ENCODE results near the gene CLMP. TPM values are rescaled to one million over a fixed set of nuclear protein-coding genes. Genes with fewer than 3 reads are reported as not detected.

The CLMP gene
- polyA plus RNA-seq, 2 of the 4 experiments (the other 2 are of a cell fraction): 15.7 to 17.1 TPM

DNA sequence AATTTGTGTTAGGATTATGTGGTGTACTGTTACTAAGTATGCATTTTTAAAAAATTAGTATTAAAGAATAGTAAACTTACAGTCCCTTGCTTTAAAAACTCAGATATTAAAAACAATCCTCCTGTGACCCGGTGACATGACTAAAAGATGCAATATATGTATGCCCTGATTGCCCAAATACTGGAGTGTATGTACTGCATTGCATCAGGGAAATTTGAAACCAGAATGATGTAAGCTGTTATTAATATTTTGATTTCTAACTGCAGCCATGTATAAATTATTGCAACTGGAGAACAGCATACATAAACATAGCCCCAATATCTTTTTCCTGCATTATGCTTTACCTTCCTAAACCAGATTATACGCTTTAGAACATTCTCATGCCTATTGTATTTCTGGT, 129.4 kb downstream of the CLMP start:
- FAIRE-seq (no peak), DNase-seq (ENCODE audit: low read depth in 1 of 2, low spot score in 1 of 2) (no peak), ATAC-seq (no peak)
- Histone ChIP-seq H3K4me3 (no peak overlapping the region), H3K27ac (no peak overlapping the region; a peak in 1 of 6 replicates), H3K9me3 (no peaks in the 10 kb centered on the region), H3K4me2 (peak overlapping the region; percentile 16; the same call in 1 of the 3 replicates), H3K4me1 (peaks cover 18% of the 10 kb centered on the region)
- no peak for TF ChIP-seq EHMT2 (IDR thresholded peaks at IDR 0.05; ENCODE audit: low read depth)
- no peak for TF ChIP-seq BHLHE40 (IDR thresholded peaks at IDR 0.05; ENCODE audit: low read depth, low read length)
- TF ChIP-seq, protein P1, sequence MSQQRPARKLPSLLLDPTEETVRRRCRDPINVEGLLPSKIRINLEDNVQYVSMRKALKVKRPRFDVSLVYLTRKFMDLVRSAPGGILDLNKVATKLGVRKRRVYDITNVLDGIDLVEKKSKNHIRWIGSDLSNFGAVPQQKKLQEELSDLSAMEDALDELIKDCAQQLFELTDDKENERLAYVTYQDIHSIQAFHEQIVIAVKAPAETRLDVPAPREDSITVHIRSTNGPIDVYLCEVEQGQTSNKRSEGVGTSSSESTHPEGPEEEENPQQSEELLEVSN (IDR thresholded peaks at IDR 0.05; ENCODE audit: borderline replicate concordance, low read depth): no peak
- TF ChIP-seq CEBPB (IDR thresholded peaks at IDR 0.05): no peak
- TF ChIP-seq CHD2 (IDR thresholded peaks at IDR 0.05; ENCODE audit: low read length, partially characterized antibody): no peak
- TF ChIP-seq, protein P2, sequence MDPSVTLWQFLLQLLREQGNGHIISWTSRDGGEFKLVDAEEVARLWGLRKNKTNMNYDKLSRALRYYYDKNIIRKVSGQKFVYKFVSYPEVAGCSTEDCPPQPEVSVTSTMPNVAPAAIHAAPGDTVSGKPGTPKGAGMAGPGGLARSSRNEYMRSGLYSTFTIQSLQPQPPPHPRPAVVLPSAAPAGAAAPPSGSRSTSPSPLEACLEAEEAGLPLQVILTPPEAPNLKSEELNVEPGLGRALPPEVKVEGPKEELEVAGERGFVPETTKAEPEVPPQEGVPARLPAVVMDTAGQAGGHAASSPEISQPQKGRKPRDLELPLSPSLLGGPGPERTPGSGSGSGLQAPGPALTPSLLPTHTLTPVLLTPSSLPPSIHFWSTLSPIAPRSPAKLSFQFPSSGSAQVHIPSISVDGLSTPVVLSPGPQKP (IDR thresholded peaks at IDR 0.05; ENCODE audit: low read depth, low read length): no peak
- TF ChIP-seq CBX8 (IDR thresholded peaks at IDR 0.05): no peak
- TF ChIP-seq RAD21 (conservative IDR thresholded peaks at IDR 0.05 in 1 of 2, IDR thresholded peaks at IDR 0.05 in 1 of 2): no peak
- TF ChIP-seq, protein P3, sequence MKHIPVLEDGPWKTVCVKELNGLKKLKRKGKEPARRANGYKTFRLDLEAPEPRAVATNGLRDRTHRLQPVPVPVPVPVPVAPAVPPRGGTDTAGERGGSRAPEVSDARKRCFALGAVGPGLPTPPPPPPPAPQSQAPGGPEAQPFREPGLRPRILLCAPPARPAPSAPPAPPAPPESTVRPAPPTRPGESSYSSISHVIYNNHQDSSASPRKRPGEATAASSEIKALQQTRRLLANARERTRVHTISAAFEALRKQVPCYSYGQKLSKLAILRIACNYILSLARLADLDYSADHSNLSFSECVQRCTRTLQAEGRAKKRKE (CRISPR knock-in tag; IDR thresholded peaks at IDR 0.05; ENCODE audit: low read depth): no peak
- no peak for TF ChIP-seq FOXS1 (CRISPR knock-in tag; IDR thresholded peaks at IDR 0.05)
- TF ChIP-seq HOXB13 (CRISPR knock-in tag; IDR thresholded peaks at IDR 0.05; ENCODE audit: low read depth): no peak
- no peak for TF ChIP-seq SREBF2 (IDR thresholded peaks at IDR 0.05)
- 91% methylated on average over 2 of the region's 2 CpGs for WGBS (ENCODE audit: missing lambda C conversion rate)
- CTCF ChIA-PET: interaction anchor here (0.6 kb wide), 1 partner anchor 183 kb away, joined by 4 read pairs; no protein-coding TSS in a partner anchor
- POLR2A ChIA-PET: no interaction called here

DNA sequence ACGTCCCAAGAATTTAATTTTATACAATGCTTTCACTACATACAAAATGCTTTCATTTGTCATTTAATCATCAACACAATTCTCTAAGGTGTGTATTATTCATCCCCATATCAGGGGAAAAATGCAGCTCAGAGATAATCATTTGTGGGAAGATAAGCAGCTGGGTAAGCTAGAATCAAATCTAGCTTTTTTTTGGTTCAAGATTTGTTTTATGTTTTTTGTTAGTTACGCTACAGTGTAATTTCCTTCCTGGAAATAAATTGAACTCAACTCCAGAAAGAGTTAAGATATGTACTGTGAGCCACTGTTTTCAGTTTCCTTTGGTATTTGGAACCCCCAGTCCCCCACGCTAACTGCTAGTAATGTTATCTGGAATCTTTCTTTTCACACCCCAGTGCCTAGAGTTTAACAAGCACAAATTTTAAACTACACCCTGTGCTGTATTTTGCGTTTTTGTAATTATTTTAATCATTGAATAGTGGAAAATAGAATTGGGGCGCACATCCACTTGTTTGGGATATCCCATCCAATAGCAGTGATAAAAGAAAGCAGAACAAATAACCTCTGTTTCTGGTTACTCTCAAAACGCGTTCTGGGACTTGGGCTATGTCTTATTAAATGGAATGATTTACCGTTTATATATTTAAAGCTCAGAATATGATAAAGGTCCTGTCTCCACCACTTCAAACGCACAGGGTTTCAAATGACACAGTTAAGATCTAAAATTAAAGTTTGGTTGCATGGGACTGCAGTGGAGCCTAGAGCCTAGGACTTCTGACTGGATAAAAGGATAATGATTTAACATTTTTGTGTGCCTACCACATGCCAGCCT, 131.0 kb downstream of the CLMP start:
- ChIA-PET CTCF (interaction anchor here (0.6 kb wide), 1 partner anchor 299 kb away, joined by 4 read pairs; no protein-coding TSS in a partner anchor), POLR2A (interaction anchor here (0.5 kb wide), 2 partner anchors 10 to 207 kb away, joined by 4 read pairs; no protein-coding TSS in a partner anchor)

DNA sequence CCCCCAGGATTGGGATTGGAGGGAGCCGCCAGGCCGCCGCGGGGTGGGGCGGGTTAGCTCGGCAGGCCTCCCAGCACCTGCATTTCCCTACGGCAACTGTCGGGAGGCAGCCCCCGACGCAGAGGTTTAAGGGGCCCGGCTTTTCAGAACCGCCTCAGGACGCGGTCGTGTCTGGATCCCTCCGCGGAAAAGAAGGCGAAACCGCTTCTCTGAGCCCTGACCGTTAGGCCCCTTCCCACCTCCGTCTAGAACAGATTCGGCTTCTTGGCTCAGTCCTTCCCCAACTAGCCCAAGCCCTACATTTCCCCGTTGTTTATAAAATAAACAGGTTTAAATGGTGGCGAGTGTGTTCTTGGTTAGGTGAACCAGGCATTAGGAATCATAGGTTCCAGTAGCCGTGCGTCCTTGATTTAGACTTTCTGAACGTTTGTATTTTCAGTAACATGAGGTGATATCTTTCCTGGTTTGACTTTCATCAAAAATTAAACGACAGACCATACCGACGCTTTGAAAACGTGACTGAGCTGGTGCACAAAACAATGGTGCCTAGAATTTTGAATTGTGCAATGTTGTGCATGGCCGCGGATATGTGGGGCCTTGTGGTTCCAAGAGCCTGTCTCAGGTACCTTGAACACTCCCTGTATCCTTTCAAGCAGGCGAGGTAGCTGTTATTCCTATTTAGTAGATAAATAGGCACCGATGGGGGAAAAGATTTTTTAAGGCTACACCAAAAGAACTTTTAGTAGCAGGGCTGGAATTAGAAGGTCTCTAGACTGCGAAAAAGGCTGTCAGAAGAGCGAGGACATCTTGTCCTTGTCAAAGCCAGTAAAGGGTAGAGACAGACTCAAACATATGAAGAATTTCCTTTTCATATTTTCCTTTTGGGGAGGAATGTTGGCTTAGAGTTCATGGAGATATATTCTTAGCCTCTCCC, 131.9 kb downstream of the CLMP start:
- 7% methylated on average over 17 of the region's 37 CpGs for WGBS (ENCODE audit: missing lambda C conversion rate)
- H3K9me3 ChIP-seq: no peaks in the 10 kb centered on the region
- peak overlapping the region; percentile 98 for H3K4me3 ChIP-seq
- CTCF ChIA-PET: no interaction called here
- POLR2A ChIA-PET: interaction anchor here (0.5 to 1.5 kb wide), 6 partner anchors 9 to 421 kb away, joined by 4 to 29 read pairs (median 5); no protein-coding TSS in a partner anchor
- peak in 1 of 2 experiments; percentile 69 for DNase-seq (ENCODE audit: low read depth in 1 of 2, low spot score in 1 of 2)
- H3K4me1 ChIP-seq: peaks cover 31% of the 10 kb centered on the region
- H3K27ac ChIP-seq: peak overlapping the region; percentile 98 to 100
- peak overlapping the region; percentile 79 for H3K4me2 ChIP-seq
- peak in 1 of 2 experiments; percentile 44; a peak in 3 of 6 replicates for ATAC-seq
- FAIRE-seq: no peak
- TF ChIP-seq RFX5 (IDR thresholded peaks at IDR 0.05): no peak
- TF ChIP-seq BHLHE40 (IDR thresholded peaks at IDR 0.05; ENCODE audit: low read depth, low read length): no peak
- TF ChIP-seq RCOR1 (IDR thresholded peaks at IDR 0.05; ENCODE audit: low read depth, low read length): no peak
- no peak for TF ChIP-seq KDM5A (IDR thresholded peaks at IDR 0.05)
- TF ChIP-seq RARB (CRISPR knock-in tag; IDR thresholded peaks at IDR 0.05): no peak
- TF ChIP-seq, protein P2 (IDR thresholded peaks at IDR 0.05; ENCODE audit: low read depth, low read length): no peak
- TF ChIP-seq PHF8 (IDR thresholded peaks at IDR 0.05; ENCODE audit: borderline replicate concordance, low read depth): peak; percentile 57; the same call in 1 of the 2 replicates
- TF ChIP-seq EHF (CRISPR knock-in tag; IDR thresholded peaks at IDR 0.05): no peak
- TF ChIP-seq FOSL2 (IDR thresholded peaks at IDR 0.05): no peak
- 0 out of 2 replicates have a peak, but pooled peaks have one; percentile 10 for TF ChIP-seq FOSL2 (CRISPR knock-in tag; IDR thresholded peaks at IDR 0.05)
- no peak for TF ChIP-seq SMC3 (IDR thresholded peaks at IDR 0.05)
- no peak for TF ChIP-seq CHD4 (IDR thresholded peaks at IDR 0.05; ENCODE audit: borderline replicate concordance)
- TF ChIP-seq SREBF2 (IDR thresholded peaks at IDR 0.05): no peak
- TF ChIP-seq MAZ (IDR thresholded peaks at IDR 0.05; ENCODE audit: borderline replicate concordance, low read depth, low read length): no peak
- no peak for TF ChIP-seq TP53 (CRISPR knock-in tag; IDR thresholded peaks at IDR 0.05)
- no peak for TF ChIP-seq EHMT2 (IDR thresholded peaks at IDR 0.05; ENCODE audit: low read depth)

More for the DNA sequence above, 131.0 kb downstream of the CLMP start:
- Histone ChIP-seq H3K9me3 (no peaks in the 10 kb centered on the region), H3K4me2 (peak overlapping the region; percentile 79), H3K4me3 (peak overlapping the region; percentile 98), H3K4me1 (peaks cover 22% of the 10 kb centered on the region), H3K27ac (peak overlapping the region; percentile 98 to 100)
- ATAC-seq: no peak
- FAIRE-seq: no peak
- WGBS (ENCODE audit: missing lambda C conversion rate): 78% methylated on average over 9 of the region's 9 CpGs
- DNase-seq (ENCODE audit: low read depth in 1 of 2, low spot score in 1 of 2): no peak
- no peak for TF ChIP-seq NFE2L2 (conservative IDR thresholded peaks at IDR 0.05; ENCODE audit: low read length)
- TF ChIP-seq FOXS1 (CRISPR knock-in tag; IDR thresholded peaks at IDR 0.05): no peak
- no peak for TF ChIP-seq ESRRA (IDR thresholded peaks at IDR 0.05; ENCODE audit: borderline replicate concordance, low read length)
- no peak for TF ChIP-seq CHD2 (IDR thresholded peaks at IDR 0.05; ENCODE audit: low read length, partially characterized antibody)
- no peak for TF ChIP-seq NR3C1 (IDR thresholded peaks at IDR 0.05)
- no peak for TF ChIP-seq TFCP2L1 (CRISPR knock-in tag; IDR thresholded peaks at IDR 0.05)
- TF ChIP-seq HDAC2 (IDR thresholded peaks at IDR 0.05): no peak
